PC-3 (cell line): Measurements from ENCODE around the gene RAF1. TPM values are rescaled to one million over a fixed set of nuclear protein-coding genes. Genes with fewer than 3 reads are reported as not detected.

Source experiments
- ATAC-seq: fragments of 200-7000 bp; cut with Tn5 transposase; 2 replicates; pipeline ENCODE4 v1.9.1; 2020; ENCODE audit warnings: mild to moderate bottlenecking, moderate library complexity
- BruUV-seq: library from RNA; stranded (reverse); fragments of 400-500 nt; replicated peaks from 2 replicates; lab custom pipeline; 2021; lab: Mats Ljungman, UMichigan
- CTCF ChIA-PET: fragments of 300-600 bp; sonication (Branson Sonifier 250); formaldehyde crosslinking; loops from one replicate; lab custom pipeline; 2022; ENCODE audit warnings: antibody characterized with exemption; lab: Charles Lee
- POLR2A ChIA-PET: fragments of 300-600 bp; sonication (Branson Sonifier 250); formaldehyde crosslinking; loops from one replicate; lab custom pipeline; 2022; ENCODE audit warnings: antibody characterized with exemption; ENCODE audit not compliant: unreplicated experiment; lab: Charles Lee
- DNase-seq: peaks from one replicate; pipeline ENCODE4 v3.0.0-alpha.2; 2015
- H2AFZ ChIP-seq: fragments of 300-600 bp; sonication (generic); 2 replicates; pipeline ENCODE4 v1.6.0; 2016; ENCODE audit warnings: antibody characterized with exemption, low read length
- H3F3A ChIP-seq: fragments of 300-600 bp; sonication (generic); one replicate; pipeline ENCODE4 v1.6.0; 2017; ENCODE audit warnings: antibody characterized with exemption, low read length, control low read depth, mild to moderate bottlenecking; ENCODE audit not compliant: unreplicated experiment
- H3K27ac ChIP-seq: fragments of 300-600 bp; sonication (generic); 2 replicates; pipeline ENCODE4 v1.5.1; 2016; ENCODE audit warnings: mild to moderate bottlenecking, low read length
- H3K27me3 ChIP-seq: fragments of 300-600 bp; sonication (generic); 2 replicates; pipeline ENCODE4 v1.6.1; 2016; ENCODE audit warnings: low read length, mixed read lengths
- H3K36me3 ChIP-seq: fragments of 300-600 bp; sonication (generic); 2 replicates; pipeline ENCODE4 v1.6.1; 2016; ENCODE audit warnings: low read depth, mixed run types, low read length, mixed read lengths
- H3K4me1 ChIP-seq: fragments of 300-600 bp; sonication (generic); 2 replicates; pipeline ENCODE4 v1.5.1; 2016; ENCODE audit warnings: low read length; ENCODE audit not compliant: insufficient read depth
- H3K4me2 ChIP-seq: fragments of 300-600 bp; sonication (generic); 2 replicates; pipeline ENCODE4 v1.6.0; 2016; ENCODE audit warnings: low read length
- H3K4me3 ChIP-seq: fragments of 300-600 bp; sonication (generic); 2 replicates; pipeline ENCODE4 v1.5.1; 2016; ENCODE audit warnings: mild to moderate bottlenecking, low read length, mixed read lengths
- H3K79me2 ChIP-seq: fragments of 300-600 bp; sonication (generic); 2 replicates; pipeline ENCODE4 v1.6.1; 2017; ENCODE audit warnings: low read length, mixed read lengths
- H3K9ac ChIP-seq: fragments of 300-600 bp; sonication (generic); 2 replicates; pipeline ENCODE4 v1.6.0; 2016; ENCODE audit warnings: mild to moderate bottlenecking, low read length
- H3K9me2 ChIP-seq: fragments of 300-600 bp; sonication (generic); replicated peaks from 2 replicates; pipeline ENCODE4 v1.6.1; 2016; ENCODE audit warnings: mixed run types, low read length, mixed read lengths
- H3K9me3 ChIP-seq: fragments of 300-600 bp; sonication (generic); 2 replicates; pipeline ENCODE4 v1.6.1; 2016; ENCODE audit warnings: low read length, mixed read lengths
- H4K20me1 ChIP-seq: fragments of 300-600 bp; sonication (generic); 2 replicates; pipeline ENCODE4 v1.6.1; 2016; ENCODE audit warnings: low read length, mixed read lengths
- CTCF ChIP-seq: fragments of 300-600 bp; sonication (generic); conservative IDR thresholded peaks from 2 replicates; pipeline ENCODE4 v1.5.1; 2017; ENCODE audit warnings: antibody characterized with exemption, low read depth, mild to moderate bottlenecking, low read length
- EZH2 ChIP-seq: fragments of 300-600 bp; sonication (generic); IDR thresholded peaks from one replicate; pipeline ENCODE4 v1.6.1; 2017; ENCODE audit warnings: antibody characterized with exemption, mild to moderate bottlenecking, low read length; ENCODE audit not compliant: unreplicated experiment
- EZH2phosphoT487 ChIP-seq: fragments of 300-600 bp; sonication (generic); IDR thresholded peaks from 2 replicates; pipeline ENCODE4 v1.6.1; 2018; ENCODE audit warnings: mild to moderate bottlenecking, antibody characterized with exemption, low read length, borderline replicate concordance
- intact Hi-C: fragments of 100-400 bp; cut with micrococcal nuclease; formaldehyde crosslinking; loops from 2 replicates; pipeline ENCODE4 v1.9.0; 2023
- total RNA-seq: library from RNA; depleted of rRNA; stranded (reverse); fragments of >200 nt; gene quantifications from 2 replicates; pipeline ENCODE4 v1.2.3, GENCODE V29; 2014

Gene RAF1
- total RNA-seq, 1 experiment from 2014 or later = 130 TPM

- no peak overlapping the region for H3K4me3 ChIP-seq
- CTCF ChIA-PET = no interaction called here
- H3K27me3 ChIP-seq = no peaks in the 10 kb centered on the region
- no peak for DNase-seq
- no peak overlapping the region for H3K4me2 ChIP-seq
- H3K9me3 ChIP-seq = no peaks in the 10 kb centered on the region
- no peak for ATAC-seq
- no peaks in the 10 kb centered on the region for H3K4me1 ChIP-seq
- H4K20me1 ChIP-seq = peaks cover 12% of the 10 kb centered on the region
- peaks cover 50% of the 10 kb centered on the region for H3K36me3 ChIP-seq
- no peak overlapping the region for H2AFZ ChIP-seq
- POLR2A ChIA-PET = interaction anchor here (0.8 kb wide), 1 partner anchor 14 kb away, joined by 3 read pairs; no protein-coding TSS in a partner anchor
- intact Hi-C loops = no loop called here
- H3K9me2 ChIP-seq = no peaks in the 10 kb centered on the region
- peaks cover 57% of the 10 kb centered on the region for H3K79me2 ChIP-seq
- no peak for TF ChIP-seq EZH2phosphoT487
- TF ChIP-seq CTCF = no peak
- TF ChIP-seq EZH2 = no peak
- no peaks in the 10 kb centered on the region for H3F3A ChIP-seq
- H3K9ac ChIP-seq = no peak overlapping the region
- H3K27ac ChIP-seq = no peak overlapping the region
- BruUV-seq = no TSS peak
These were observed 50.7 kb downstream of the RAF1 start for GRCh38 chr3:12613250-12613649.

GRCh38 chr3:12612514-12613226, 51.2 kb downstream of the RAF1 start:
- Histone ChIP-seq H3K27ac (no peak overlapping the region), H3K9me2 (no peaks in the 10 kb centered on the region), H3F3A (no peaks in the 10 kb centered on the region), H3K4me1 (no peaks in the 10 kb centered on the region), H3K36me3 (peaks cover 46% of the 10 kb centered on the region), H3K9me3 (no peaks in the 10 kb centered on the region), H4K20me1 (peaks cover 12% of the 10 kb centered on the region), H3K9ac (no peak overlapping the region), H3K4me3 (no peak overlapping the region), H3K27me3 (no peaks in the 10 kb centered on the region), H2AFZ (no peak overlapping the region), H3K4me2 (no peak overlapping the region), H3K79me2 (peaks cover 55% of the 10 kb centered on the region)
- DNase-seq (no peak), ATAC-seq (no peak)
- ChIA-PET POLR2A (interaction anchor here (0.8 kb wide), 1 partner anchor 14 kb away, joined by 3 read pairs; no protein-coding TSS in a partner anchor), CTCF (no interaction called here)
- TF ChIP-seq CTCF (no peak), EZH2phosphoT487 (no peak), EZH2 (no peak)
- no TSS peak for BruUV-seq
- intact Hi-C loops = no loop called here

GRCh38 chr3:12611117-12611516, 52.8 kb downstream of the RAF1 start:
- Histone ChIP-seq H3K4me2 (no peak overlapping the region), H3K4me3 (no peak overlapping the region), H3F3A (peaks cover 1% of the 10 kb centered on the region), H3K9me2 (no peaks in the 10 kb centered on the region), H3K36me3 (peaks cover 43% of the 10 kb centered on the region), H3K9ac (no peak overlapping the region), H2AFZ (no peak overlapping the region), H3K79me2 (peaks cover 50% of the 10 kb centered on the region), H3K4me1 (no peaks in the 10 kb centered on the region), H3K27ac (no peak overlapping the region), H4K20me1 (peaks cover 12% of the 10 kb centered on the region), H3K9me3 (no peaks in the 10 kb centered on the region), H3K27me3 (no peaks in the 10 kb centered on the region)
- CTCF ChIA-PET = no interaction called here
- BruUV-seq = no TSS peak
- TF ChIP-seq CTCF = no peak
- no peak for TF ChIP-seq EZH2phosphoT487
- no peak for TF ChIP-seq EZH2
- intact Hi-C loops = no loop called here
- no peak for ATAC-seq
- DNase-seq = no peak
- POLR2A ChIA-PET = no interaction called here
